Stimulated activated CD4-positive, alpha-beta T cell treated with anti-CD3 and anti-CD28 coated beads, Interleukin-2, amount 100 ng/mL, for 4 hours (primary cell): ENCODE results near the gene TRIM8.

ENCODE experiments used
- DNase-seq: peaks from one replicate; pipeline ENCODE4 v3.0.0-alpha.2; 2020; ENCODE audit warnings: low read depth

Gene TRIM8, protein sequence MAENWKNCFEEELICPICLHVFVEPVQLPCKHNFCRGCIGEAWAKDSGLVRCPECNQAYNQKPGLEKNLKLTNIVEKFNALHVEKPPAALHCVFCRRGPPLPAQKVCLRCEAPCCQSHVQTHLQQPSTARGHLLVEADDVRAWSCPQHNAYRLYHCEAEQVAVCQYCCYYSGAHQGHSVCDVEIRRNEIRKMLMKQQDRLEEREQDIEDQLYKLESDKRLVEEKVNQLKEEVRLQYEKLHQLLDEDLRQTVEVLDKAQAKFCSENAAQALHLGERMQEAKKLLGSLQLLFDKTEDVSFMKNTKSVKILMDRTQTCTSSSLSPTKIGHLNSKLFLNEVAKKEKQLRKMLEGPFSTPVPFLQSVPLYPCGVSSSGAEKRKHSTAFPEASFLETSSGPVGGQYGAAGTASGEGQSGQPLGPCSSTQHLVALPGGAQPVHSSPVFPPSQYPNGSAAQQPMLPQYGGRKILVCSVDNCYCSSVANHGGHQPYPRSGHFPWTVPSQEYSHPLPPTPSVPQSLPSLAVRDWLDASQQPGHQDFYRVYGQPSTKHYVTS

DNA sequence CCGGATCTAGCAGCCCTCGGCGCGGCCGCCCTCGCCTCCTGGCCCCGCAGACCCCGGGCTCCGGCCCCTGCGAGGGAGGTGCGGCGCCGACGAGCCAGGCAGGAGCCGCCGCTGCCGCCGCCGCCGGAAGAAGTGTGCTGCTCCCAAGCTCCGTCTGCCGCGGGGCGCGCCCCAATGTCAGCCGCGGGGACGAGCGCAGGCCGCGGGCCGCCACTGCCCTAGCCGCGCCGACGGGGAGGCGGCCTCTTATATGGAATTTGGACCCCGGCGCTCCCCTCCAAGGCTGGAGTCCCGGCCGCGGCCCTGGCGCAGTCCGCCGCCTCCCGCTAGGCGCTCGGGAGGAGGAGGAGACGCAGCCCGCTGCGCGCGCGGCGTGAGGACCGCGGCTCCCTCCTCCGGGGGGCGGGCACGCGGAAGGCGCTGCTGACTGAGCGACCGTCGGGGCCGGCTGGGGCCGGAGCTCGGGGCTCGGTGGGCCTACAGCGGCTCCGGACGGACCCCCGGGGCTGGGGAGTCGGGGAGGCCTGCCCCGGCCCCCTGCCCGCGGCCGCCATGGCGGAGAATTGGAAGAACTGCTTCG lies at the start of gene TRIM8:
TSS of gene TRIM8 (plus strand) at position 414 of the 580 bp plus-strand sequence. CDS start at position 553, 139 bp downstream.
- DNase-seq = no peak

DNA sequence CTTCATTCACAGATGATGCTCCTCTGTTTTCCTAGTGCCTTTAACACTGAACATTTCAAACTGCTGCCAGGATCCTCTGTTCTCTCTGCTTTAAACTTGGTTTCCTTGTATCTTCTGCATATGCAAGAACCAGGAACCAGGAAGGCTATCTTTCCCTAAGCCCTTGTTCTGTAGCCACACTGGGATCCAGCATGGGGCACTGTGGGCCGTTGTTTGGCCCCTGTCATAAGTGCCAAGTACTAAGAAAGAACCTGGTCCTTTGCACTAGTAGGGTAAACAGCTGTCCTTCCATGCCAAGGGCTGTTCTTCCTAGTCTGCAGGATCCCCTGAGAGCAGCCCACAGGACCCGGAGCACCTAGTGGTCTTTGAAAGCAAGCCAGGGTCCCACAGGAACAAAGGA lies 49.0 kb upstream of the TRIM8 start:
- DNase-seq = no peak

DNA sequence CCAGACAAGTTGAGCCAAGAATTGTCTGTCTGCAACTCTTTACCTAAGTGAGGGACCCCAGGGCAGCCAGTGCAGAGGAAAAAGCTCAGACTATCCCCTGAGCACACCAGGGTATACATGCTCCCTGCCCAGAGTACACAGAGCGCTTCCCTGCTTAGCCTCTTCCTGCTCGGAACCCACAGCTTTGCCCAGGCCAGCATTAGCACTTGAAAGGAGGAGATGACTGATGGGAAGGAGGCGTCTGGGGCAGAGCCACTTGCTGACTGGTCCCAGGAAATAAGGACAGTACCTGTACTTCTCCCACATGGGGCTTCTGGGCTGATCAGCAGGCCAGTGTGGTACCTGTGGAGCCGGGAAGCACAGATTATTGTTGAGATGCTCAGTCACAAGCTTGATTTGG lies 48.4 kb upstream of the TRIM8 start:
- no peak for DNase-seq

DNA sequence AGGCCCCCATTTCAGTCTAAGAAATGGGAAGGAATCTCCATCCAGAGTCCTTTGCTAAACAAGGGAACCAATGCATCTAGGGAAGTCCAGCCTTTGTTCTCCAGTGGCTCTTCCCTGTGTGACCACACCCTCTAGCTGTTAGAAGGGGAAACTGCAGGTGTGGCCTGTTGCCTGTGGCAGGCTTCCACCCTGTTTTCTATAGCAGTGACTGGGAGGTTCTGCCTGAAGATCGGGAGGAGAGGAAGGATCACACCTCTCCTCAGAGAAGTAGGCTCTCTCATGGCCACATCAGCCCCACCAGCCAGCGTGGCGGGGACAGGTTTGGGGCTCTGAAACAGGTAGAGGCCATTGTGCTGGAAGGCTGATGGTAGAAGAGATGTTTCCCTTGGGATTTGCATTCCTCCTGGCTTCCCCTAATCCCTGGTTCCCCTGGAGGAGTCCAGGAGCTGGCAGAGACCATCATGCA lies 47.7 kb upstream of the TRIM8 start:
- no peak for DNase-seq

DNA sequence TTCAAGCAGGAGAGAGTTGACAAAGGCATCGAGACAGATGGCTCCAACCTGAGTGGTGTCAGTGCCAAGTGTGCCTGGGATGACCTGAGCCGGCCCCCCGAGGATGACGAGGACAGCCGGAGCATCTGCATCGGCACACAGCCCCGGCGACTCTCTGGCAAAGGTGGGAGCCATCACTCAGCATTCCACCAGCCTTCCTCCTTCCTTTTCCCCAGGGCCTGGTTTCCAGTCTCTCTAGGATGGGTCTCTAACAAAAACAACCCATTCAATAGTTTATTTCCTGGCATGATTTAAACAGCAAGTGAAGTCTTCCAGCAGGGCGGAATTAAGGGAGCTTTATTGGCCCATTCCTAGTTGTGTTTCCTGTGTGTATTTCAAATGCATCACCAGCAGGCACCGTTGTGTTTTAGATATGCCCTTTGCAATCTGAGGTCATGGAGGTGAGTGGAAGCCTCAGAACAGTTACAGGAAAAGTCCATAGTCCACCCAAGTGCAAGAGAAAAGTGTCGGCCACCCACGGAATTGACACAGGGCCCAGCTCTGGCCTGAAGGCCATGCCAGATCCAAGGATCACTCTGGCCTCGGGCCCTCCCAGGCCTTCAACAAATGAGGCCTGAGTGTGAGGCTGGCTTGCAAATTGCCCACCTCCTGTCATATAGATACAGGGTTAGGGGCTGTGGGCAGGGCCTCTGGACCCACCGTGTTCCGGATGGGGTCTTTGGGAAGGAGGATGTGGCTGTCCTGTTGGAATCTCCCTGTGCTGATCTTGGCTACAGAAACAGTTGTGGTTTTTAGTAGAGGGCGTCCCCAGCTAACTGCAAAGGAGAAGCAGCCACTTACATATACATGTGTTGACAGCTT lies 46.9 kb upstream of the TRIM8 start:
- no peak for DNase-seq

DNA sequence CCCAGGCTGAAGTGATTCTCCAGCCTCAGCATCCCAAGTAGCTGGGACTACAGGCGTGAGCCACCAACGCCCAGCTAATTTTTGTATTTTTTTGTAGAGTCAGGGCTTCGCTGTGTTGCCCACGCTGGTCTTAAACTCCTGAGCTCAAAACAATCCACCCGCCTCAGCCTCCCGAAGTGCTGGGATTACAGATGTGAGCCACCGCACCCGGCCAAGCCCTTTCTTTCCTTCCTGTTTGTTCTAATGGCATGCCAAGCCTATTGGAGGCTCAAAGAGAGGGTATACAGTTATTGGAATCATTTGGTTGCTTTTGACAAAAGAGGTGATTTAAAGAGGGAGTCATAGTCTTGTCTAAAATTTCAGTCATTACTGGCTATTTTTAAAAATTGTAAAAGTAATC lies 46.0 kb upstream of the TRIM8 start:
- no peak for DNase-seq

DNA sequence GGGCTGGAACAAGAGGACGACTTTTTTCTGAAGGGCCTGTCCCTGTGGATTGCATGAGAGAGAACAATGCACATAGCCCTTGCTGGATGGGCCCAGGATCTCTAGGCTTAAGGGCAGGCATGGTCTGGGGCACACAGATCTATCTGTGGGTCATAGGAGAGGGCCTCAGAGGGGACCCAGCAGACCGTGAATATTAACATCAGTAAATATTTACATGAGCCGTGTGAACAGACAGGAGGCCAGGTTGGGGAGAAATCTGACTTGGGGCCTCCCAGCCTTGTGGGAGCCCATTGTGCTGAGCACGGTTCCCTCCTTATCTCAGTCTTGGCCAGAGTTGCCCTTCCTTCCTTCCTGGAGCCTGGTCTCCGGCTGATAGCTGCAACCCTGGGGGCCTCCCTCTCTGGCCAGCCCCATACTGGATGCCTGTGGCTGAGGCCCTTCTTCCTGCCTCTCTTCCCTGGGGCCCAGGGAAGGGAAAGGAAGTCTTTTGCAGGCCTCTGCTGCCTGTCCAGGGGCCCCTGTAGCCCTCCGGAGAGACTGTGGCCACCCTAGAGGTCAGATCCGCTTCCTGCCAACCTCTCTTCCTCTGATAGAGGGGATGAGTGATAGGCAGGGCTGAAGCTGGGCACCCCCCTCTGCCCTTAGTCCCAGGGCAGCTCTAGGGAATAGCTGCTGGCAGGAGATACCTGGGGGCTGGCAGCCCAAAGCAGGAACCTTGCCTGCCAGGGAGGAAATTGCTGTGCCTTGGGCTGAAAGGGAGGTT lies 44.5 kb upstream of the TRIM8 start:
- DNase-seq = no peak

DNA sequence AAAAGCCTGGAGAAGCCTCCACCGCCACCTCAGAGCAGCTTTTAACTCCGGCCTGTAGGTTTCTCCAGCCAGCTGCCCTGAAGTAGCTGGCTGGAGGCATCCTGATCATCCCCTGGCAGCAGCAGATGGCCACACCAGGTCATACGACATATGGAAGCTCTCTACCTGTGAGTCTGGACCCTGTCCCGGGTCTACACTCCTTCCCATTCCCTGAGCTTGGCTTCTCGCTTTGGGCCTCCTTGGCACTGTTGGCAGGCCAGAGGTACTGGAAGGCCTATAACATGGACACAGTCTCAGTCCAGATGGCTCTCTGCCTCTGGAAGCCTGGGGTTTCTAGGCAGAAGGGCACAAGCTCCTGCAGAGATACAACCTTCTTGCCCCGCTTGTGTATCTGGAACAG lies 43.5 kb upstream of the TRIM8 start:
- no peak for DNase-seq

DNA sequence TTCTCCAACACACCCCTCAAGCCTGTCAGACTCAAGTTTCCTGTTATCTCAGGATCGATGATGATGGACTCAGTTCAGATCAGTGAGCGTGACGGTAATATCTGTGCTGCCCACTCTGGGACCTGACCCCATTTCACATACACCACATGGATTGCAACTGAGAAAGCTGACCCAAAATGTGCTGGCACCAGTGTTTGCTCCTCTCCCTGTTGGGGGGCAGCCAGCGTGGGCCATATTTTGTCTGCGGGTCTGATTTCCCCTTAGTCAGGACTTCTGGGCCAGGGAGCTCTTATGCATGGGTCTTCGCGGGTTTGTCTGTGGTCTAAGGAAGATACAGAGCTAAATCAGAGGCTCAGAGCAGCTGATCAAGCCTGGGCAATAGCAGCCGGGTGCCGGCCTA lies 42.6 kb upstream of the TRIM8 start:
- DNase-seq = no peak

DNA sequence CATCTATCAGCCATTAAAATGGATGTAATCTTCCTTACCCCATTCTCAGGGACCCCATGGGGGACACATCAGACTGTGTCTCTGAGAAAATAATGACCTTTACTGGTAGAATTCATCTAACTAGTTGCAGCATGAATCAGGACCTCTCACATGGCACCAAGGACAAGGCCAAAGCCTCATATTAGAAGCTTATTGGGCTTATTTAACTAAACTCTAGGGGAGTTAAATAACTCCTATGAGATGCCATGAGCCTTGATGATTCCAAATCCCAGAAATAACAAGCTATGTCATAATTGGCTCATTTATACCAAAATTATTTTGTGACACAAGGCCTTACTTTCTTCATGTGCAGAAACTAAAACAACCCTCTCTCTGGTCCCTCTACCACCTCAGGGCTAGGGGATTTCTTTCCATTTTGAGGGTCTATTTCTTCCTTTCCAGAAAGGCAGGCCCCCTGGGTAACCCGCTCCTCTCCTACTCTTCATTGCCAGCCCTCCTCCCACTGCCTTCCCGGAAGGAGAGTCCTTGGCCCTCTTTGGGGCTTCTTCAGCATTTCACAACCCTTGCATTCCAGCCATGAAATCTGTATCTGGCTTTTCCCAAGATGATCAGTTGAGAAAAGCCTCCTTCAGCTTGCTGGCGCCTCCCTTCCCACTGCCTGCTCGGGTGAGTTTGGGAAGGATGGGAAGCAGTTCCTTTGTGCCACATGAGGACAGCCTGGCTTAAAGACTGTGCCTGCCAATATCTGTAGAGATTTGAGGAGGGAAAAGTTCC lies 41.8 kb upstream of the TRIM8 start:
- DNase-seq = no peak

DNA sequence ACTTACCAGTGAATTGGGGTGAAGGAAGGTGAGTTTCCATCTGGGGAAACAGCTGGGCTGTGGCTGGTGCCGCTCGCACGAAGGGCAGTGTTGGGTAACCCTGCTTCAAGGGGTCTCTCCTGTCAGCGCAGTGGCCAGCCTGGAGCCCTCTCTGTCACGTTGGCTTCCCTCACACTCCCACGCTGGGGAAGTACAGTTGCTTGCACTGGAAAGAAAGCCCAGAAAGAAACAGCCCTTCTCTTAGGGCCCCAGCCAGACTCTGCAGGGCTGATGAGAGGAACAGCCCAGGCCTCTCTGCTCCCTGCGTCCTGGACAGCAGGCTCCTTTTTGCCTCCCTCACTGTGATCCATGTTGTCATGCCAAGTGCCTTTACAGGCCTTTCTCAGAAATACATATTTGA lies 40.3 kb upstream of the TRIM8 start:
- no peak for DNase-seq

DNA sequence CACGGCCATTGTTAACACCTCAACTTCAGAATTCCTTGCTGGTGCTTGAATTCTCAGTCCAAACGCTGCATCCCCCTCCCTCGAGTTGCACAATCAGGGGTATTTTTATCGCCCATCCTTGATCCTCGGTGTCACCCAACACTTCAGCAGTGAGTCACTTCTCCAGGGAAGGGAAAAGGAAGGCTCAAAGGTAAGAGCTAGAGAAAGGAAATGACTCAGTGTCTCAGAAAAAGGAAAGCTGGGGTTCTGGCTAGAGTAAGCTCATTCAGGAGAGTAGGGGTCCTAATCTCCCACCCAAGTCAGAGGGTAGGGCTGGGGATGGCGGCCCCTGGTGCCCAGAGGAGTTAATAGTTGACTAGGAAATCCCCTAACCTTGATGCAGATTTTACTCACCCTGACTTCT lies 39.8 kb upstream of the TRIM8 start:
- DNase-seq = no peak

DNA sequence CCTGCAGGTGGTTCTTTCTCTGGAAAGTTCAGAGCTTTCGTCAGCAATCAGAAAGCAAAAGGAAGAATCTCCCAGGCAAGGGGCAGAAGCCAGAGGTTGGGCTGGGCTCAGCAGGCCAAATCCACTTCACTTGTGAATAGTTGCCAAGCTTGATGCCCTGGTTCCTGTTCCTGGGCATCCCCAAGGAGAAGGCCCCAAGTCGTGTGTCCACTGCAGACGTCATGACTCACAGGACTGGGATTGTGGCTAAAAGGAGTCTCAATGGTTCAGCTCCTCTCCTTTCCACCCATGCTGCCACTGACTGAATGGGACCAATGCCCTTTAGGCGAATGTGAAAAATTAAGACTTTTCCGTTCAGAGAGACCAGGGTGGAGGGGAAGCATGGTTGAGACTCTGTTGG lies 38.6 kb upstream of the TRIM8 start:
- no peak for DNase-seq

DNA sequence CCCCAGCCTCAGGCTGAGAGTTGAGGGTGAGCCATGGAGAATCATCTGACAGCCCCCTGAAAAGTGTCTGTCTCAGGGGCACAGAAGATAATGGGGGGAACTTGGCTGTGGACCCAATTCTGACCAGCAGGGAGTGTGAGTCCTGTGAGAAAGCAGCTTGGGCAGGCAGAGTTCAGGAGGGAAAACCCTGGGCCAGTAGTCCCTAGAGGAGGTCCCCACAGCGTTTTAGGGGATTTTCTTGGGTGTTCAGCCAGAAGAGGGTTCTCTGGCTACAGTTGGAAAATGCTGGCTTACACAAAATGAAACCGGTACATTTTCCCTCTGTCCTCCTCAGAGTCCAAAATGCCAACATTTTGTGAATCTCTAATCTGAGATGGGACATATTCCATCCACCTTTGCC lies 35.8 kb upstream of the TRIM8 start:
- no peak for DNase-seq

DNA sequence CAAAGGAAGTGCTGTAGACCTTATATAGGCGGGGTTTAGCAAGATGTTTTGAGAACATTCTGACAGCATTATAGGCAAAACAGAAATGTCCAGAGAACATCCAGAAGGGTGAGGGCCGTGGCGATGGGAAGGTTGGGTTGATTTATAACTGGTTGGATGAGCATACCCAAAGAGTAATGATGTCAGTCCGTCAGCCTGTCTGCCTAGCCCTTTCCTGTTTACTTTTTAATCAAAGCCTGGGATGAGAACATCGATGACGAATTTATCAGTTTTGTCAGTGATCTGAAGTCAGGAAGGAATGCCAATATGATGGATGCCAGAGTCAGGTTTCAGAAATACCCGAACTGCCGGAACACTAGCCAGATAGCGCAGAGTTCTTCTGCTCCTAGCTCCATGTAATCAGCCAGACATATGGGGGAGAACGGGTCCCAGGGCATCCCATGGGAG lies 33.8 kb upstream of the TRIM8 start:
- DNase-seq = no peak

DNA sequence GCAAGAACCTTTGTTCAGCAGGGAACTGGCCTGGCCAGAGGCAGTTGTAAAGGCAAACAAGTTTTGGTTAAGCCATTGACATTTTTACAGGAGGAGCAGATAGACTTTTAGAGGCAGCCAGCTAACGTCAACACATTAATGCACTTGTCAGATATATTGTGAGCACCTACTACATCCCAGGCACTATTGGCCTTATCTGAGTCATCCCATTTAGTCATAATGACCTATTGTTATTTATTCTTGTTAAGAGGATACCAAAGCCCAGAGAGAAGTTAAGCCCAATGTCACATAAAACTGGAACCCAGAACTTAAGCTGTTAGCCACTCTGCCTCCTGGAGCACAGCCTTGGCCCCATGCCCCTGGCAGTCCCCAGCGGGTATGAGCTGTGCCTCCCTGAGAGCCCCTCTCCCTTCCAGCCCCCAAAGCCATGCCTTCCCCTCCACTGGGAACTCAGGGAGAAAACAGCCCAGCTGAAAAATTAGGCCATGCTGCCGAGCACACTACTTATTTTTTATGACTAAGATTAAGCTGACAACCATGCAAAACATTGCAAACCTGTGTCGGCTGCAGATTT lies 32.7 kb upstream of the TRIM8 start:
- DNase-seq = no peak

DNA sequence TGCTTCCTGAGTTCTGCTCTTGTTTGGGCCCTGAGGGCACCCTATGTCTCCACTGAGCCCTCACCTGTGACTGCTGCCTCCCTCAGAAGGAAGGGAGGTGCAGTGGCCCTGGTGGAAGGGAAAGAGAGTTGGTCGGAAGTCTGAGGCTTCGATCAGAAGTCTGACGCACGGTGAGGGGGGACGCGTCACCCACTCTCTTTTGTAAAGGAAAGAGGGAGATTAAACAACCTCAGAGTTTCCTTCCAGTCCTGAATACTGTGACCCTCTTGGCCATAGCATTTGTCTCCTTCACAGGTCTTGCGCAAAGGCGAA lies 31.4 kb upstream of the TRIM8 start:
- peak; percentile 51 for DNase-seq

DNA sequence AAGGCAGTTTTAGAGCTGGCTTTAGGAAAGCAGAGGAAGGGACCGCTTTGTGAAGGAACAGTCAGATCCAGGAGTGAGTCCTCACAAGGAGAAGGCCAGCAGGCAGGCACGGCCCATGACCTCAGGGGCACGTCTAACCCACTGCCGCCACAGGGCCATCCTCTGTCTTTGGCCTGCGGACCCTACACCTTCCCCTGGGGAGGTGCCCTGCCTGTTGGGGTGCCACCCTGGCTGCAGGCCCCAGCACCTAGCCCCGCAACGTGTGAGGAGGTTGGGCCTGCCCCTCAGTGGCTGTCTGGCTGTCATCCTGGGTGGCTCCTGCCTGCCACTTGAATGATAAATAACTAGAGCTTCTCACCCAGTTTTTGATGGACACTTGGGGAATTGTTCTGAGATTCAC lies 31.0 kb upstream of the TRIM8 start:
- DNase-seq = no peak

DNA sequence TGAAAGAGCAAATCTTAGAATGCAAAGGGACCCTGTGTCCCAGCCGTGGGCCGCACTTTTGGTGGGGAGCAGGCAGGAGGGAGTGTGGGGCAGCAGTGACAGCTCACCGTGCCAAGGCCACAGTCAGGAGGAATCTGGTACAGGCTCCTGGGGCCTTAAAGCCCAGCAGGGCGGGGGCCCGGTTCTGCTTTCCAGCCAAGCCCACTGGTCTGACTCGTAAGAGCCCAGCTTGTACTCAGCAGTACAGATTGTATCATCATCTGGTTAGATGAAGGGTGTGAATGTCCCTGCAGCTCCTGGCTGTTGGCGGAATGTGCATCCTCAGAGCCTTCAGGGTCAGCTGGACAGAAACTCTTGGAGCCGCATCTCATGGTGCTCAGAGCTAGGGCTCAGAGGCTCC lies 30.5 kb upstream of the TRIM8 start:
- no peak for DNase-seq

DNA sequence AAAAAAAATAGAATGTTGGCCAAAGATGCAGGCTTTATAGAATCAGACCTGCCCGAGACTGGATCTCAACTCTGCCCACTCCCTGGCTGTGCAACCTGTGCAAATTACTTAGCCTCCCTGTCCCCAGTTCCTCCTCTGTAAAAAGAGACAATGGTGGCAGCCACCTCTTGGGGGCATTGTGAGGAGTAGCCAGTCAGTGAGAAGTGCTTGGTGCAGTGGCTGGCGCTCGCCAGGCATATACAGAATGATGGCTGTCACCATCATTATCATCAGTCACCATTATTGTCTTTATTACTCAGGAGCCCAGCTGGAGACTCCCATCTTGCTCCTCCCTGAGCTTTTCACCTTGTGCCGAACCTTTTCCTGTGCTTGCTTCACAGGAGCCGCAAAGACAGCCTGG lies 29.4 kb upstream of the TRIM8 start:
- DNase-seq = no peak

DNA sequence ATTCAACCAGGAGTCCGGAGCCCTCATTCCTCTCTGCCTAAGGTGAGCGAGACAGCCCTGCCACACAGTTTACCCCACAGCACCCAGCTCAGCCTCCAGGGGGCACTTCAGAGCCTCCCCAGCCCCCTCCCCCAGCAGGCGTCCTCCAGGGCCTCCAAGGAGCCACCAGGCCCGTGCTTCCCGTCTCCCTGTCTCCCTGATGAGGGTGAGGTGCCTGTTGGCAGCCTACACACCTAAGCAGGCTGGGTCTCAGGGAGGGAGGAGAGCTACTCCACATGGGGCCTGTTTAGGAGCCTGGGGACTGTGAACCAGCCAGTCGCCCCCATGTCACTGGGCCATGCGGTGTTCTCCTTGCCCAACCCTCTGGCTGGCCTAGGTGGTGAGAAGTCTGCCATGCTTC lies 28.9 kb upstream of the TRIM8 start:
- DNase-seq = no peak
